ENCODE results near the gene AHCY.
"Not testable (repeated sequence)": the region's sequence is repeated elsewhere in the genome, so short reads cannot be mapped to it uniquely, and the experiment has no call there.

The AHCY gene

GRCh38 chr20:34322267-34323105 lies 19.3 kb upstream of the AHCY start:
- DNase-seq: no peak

- DNase-seq: no peak
Observed at GRCh38 chr20:34320861-34321260, 17.7 kb upstream of the AHCY start.

- no peak for DNase-seq
Observed at GRCh38 chr20:34318609-34319443, 15.7 kb upstream of the AHCY start.

GRCh38 chr20:34316196-34316814 lies 13.2 kb upstream of the AHCY start:
- no peak for DNase-seq

GRCh38 chr20:34315236-34315635 lies 12.1 kb upstream of the AHCY start:
- DNase-seq: no peak

GRCh38 chr20:34312544-34313217 lies 9.5 kb upstream of the AHCY start:
- DNase-seq: peak; percentile 92

- DNase-seq: no peak
Observed at GRCh38 chr20:34312024-34312460, 8.9 kb upstream of the AHCY start.

GRCh38 chr20:34311118-34312023 lies 8.2 kb upstream of the AHCY start:
- peak; percentile 56 for DNase-seq

GRCh38 chr20:34310481-34311117 lies 7.4 kb upstream of the AHCY start:
- DNase-seq: no peak

GRCh38 chr20:34309691-34310090 lies 6.5 kb upstream of the AHCY start:
- DNase-seq: no peak

- no peak for DNase-seq
Observed at GRCh38 chr20:34305333-34306230, 2.4 kb upstream of the AHCY start.

- peak; percentile 18 for DNase-seq
Observed at GRCh38 chr20:34302312-34302722, 838 bp downstream of the AHCY start.

- no peak for DNase-seq
Observed at GRCh38 chr20:34301587-34302311, 1.4 kb downstream of the AHCY start.

- DNase-seq: no peak
Observed at GRCh38 chr20:34300809-34301586, 2.2 kb downstream of the AHCY start.

GRCh38 chr20:34300256-34300806 lies 2.8 kb downstream of the AHCY start:
- DNase-seq: peak; percentile 83

GRCh38 chr20:34299556-34300255 lies 3.4 kb downstream of the AHCY start:
- no peak for DNase-seq

- DNase-seq: not testable (repeated sequence)
Observed at GRCh38 chr20:34298294-34298784, 4.8 kb downstream of the AHCY start.

Measured in NCI-H510A treated with DMSO at 0.1 percent for 48 hours (cell line).